Muscle layer of colon (tissue), 2 donors: ENCODE results near the gene SLC10A1.
"Not testable (repeated sequence)": the region's sequence is repeated elsewhere in the genome, so short reads cannot be mapped to it uniquely, and the experiment has no call there.

ENCODE experiments used
- H3K27ac ChIP-seq: one replicate; pipeline ENCODE4 v1.7.0; 2013; ENCODE audit warnings: low read depth, mild to moderate bottlenecking, low read length, moderate library complexity
- H3K27me3 ChIP-seq, 2 donors: one replicate each; pipeline ENCODE4 v1.7.0; 2013; ENCODE audit warnings: low read length in 2 of 2, mild to moderate bottlenecking in 2 of 2; ENCODE audit not compliant: insufficient read depth in 2 of 2, control insufficient read depth in 1 of 2
- H3K36me3 ChIP-seq: one replicate; pipeline ENCODE4 v1.7.0; 2013; ENCODE audit warnings: mild to moderate bottlenecking, low read length; ENCODE audit not compliant: insufficient read depth
- H3K4me1 ChIP-seq: one replicate; pipeline ENCODE4 v1.7.0; 2013; ENCODE audit warnings: mild to moderate bottlenecking, low read length; ENCODE audit not compliant: insufficient read depth
- H3K4me3 ChIP-seq, 2 donors: one replicate each; pipeline ENCODE4 v1.7.0; 2013; ENCODE audit warnings: low read length in 2 of 2, low read depth in 1 of 2, mild to moderate bottlenecking in 1 of 2, moderate library complexity in 1 of 2
- H3K9ac ChIP-seq: one replicate; pipeline ENCODE4 v1.7.0; 2013; ENCODE audit warnings: low read length
- H3K9me3 ChIP-seq: one replicate; pipeline ENCODE4 v1.7.0; 2013; ENCODE audit warnings: mild to moderate bottlenecking, low read length
- donor health status: abdominal sarcoma.
- donor health status: Adenocarcinoma of cecum.

The SLC10A1 gene

DNA sequence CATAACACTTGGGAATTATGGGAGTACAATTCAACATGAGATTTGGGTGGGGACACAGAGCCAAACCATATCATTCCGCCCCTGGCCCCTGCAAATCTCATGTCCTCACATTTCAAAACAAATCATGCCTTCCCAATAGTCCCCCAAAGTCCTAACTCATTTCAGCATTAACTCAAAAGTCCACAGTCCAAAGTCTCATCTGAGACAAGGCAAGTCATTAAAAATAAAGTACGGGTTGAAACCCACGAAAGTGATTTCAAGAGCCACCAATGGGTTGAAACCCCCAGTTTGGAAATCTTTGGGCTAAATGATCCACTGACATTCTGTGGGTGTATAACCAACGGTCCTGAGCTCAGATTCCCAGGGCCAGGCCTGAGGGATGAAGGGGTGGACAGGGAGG lies 60.6 kb downstream of the SLC10A1 start:
- H3K4me1 ChIP-seq, H3K4me3 ChIP-seq, H3K36me3 ChIP-seq, H3K9me3 ChIP-seq, H3K27me3 ChIP-seq, H3K27ac ChIP-seq, H3K9ac ChIP-seq: not testable (repeated sequence)

DNA sequence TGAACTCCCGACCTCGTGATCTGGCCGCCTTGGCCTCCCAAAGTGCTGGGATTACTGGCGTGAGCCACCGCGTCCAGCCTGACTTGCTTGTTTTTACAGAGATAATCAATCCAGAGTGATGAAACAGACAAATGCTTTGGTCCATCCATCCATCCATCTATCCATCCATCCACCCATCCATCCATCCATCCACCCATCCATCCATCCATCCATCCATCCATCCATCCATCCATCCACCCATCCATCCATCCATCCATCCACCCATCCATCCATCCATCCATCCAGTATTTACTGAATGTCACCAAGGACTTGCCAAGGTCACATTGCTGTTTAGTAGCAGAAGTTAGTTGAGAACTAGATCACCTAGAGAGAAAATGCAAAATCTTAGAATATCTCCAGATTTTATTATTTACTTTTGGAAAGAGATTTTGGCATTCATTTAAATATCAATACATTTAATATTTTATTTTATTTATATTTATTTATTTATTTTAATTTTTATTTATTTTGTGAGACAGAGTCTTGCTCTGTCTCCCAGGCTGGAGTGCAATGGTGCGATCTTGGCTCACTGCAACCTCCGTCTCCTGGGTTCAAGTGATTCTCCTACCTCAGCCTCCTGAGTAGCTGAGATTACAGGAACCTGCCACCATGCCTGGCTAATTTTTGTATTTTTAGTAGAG lies 65.0 kb downstream of the SLC10A1 start:
- not testable (repeated sequence) for H3K9me3 ChIP-seq, H3K27me3 ChIP-seq, H3K27ac ChIP-seq, H3K9ac ChIP-seq, H3K36me3 ChIP-seq, H3K4me1 ChIP-seq, H3K4me3 ChIP-seq

DNA sequence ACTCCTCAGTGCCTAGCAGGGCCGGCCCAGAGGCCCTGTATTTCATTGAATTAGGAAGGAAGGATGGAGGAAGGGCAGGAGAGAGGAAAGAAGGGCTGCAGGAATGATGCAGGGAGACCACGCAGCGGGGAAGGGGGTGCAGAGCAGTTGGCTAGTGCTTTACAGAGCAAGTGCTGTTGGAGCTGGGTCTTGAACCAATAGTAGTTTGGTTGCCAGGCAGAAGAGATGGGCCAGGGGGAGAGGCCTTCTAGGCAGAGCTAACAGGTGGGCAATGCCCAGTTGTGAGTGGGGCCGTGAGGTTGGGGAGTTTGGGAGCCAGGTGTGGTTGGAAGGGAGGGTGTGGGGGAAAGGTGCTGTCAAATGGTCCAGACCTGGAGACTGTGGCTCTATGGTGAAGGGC lies 69.2 kb downstream of the SLC10A1 start:
- Histone ChIP-seq H3K27me3 (no peaks in the 10 kb centered on the region), H3K36me3 (no peaks in the 10 kb centered on the region), H3K27ac (no peak overlapping the region), H3K9ac (no peak overlapping the region), H3K4me1 (peaks cover 5% of the 10 kb centered on the region), H3K4me3 (no peak overlapping the region), H3K9me3 (no peaks in the 10 kb centered on the region)

DNA sequence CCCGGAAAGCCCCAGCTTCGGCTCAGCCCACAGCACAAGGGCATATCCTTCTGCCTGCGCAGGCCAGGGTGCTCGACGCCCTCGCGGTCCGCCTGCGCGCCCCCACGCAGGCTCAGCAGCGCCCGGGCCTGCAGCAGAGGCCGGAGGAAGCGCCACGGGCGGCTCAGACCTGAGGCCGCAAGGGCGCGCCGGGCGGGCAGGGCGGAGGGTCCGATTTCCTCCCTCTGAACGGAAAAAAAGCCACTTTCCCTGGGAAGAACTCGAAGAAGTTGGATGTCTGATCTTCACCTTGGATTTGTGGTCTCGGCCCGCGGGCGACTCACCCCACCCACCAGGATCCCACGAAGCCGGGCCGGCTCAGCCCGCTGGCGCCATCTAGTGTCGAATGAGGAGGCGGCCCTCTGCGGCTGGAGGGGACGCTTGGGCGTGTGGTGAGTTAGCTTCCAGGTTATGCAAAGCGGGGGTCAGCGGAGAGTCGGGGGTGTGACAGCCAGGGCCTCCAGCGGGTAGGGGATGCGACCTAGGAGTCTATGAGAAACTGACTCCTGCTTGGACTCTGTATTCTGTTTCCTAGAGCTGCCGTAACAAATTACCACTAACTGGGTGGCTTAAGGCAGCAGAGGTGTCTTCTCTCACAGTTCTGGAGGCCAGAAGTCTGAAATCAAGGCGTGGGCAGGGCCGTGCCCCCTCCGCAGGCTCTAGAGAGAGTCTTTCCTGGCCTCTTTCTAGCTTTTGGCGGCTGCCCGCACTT lies 70.1 kb downstream of the SLC10A1 start:
- no peaks in the 10 kb centered on the region for H3K36me3 ChIP-seq
- H3K4me3 ChIP-seq, result peak overlapping the region in 1 of 2 donors; percentile 49
- H3K9me3 ChIP-seq, result no peaks in the 10 kb centered on the region
- no peaks in the 10 kb centered on the region for H3K27me3 ChIP-seq
- H3K27ac ChIP-seq, result peak overlapping the region; percentile 49
- H3K9ac ChIP-seq, result peak overlapping the region; percentile 1
- H3K4me1 ChIP-seq, result peaks cover 5% of the 10 kb centered on the region
